Activated gamma-delta T cell treated with Interleukin-2 at 50 U/mL for 16 hours (primary cell): ENCODE results near the gene ARRDC4.
"Not testable (repeated sequence)": the region's sequence is repeated elsewhere in the genome, so short reads cannot be mapped to it uniquely, and the experiment has no call there.

Experiments
- DNase-seq: peaks from one replicate; pipeline ENCODE4 v3.0.0-alpha.2; 2020

Gene ARRDC4

GRCh38 chr15:97966924-97967620 lies 6.6 kb downstream of the ARRDC4 start:
- DNase-seq = no peak

DNA sequence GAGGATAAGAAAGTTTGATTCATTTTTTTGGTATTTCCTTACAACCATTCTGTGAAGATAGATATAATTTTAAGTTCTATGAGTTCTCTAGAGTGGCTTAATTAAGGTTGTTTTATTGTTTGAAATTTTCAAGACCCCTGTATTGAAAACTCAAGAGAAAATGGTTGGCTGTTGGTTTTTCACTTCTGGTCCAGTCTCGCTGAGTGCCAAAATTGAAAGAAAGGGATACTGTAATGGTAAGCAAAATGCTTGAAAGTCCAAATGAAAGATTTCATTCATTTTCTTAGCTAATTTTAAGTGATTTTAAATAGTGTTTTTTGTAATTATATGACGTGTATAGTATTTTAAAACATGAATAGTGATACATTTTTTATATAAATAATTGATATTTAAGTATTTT lies 7.4 kb downstream of the ARRDC4 start:
- DNase-seq = no peak

- DNase-seq = no peak
Measured at GRCh38 chr15:97968380-97968779, 7.9 kb downstream of the ARRDC4 start.

DNA sequence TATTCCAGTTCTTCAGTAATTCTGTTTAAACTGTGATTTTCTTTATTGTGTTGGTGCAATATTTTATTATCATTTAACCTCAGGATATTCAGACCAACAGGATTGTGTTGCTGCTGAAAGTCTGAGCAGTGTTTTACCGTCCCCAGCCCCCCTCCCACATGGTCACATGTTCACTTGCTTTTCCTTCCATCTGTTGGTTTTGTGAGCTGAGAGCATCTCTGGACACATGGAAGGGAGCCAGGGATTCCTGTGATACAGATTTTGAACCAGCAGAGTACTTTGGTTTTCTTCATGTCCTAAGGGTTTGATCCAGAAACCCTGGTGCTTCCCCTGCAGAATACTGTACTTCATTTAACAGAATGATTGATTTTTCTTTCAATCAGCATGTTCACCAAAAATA lies 11.9 kb downstream of the ARRDC4 start:
- DNase-seq = no peak

GRCh38 chr15:97976129-97976528 lies 15.6 kb downstream of the ARRDC4 start:
- DNase-seq = no peak

GRCh38 chr15:97976766-97977503 lies 16.4 kb downstream of the ARRDC4 start:
- no peak for DNase-seq

- DNase-seq = no peak
Measured at GRCh38 chr15:97977734-97978133, 17.2 kb downstream of the ARRDC4 start.

DNA sequence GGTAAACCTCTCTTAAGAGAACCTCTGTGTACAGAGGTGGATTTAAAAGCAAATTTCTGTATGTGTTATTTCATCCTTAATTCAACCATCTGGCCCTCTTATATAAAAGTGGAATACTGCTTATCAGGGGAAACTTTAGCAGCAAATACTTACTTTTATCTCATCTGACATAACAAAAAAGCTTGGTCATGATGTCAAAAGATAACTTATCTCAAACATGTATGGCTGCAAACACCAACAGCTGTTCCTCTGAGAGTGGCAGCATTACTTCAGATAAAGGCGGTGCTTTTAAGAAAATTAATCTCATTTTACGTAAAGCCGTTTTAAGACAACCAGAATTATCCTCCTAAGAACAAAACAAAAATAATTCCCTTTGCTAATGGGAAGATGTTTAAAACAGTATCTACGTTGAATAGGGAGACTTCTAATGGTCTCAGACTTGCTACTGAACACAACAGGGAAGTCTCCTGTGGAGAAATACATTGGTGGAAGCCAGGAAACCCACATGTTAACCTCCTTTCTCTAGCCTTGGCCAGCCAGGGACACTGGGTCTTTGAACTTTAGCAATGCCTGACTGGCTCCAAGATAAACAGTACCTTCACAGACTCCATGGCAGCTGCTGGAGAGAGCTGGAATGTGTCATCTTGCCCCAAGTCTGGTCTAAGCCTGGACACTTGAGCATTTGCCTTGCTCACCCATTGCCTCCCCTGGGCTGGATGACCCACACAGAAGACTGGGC lies 18.1 kb downstream of the ARRDC4 start:
- no peak for DNase-seq

DNA sequence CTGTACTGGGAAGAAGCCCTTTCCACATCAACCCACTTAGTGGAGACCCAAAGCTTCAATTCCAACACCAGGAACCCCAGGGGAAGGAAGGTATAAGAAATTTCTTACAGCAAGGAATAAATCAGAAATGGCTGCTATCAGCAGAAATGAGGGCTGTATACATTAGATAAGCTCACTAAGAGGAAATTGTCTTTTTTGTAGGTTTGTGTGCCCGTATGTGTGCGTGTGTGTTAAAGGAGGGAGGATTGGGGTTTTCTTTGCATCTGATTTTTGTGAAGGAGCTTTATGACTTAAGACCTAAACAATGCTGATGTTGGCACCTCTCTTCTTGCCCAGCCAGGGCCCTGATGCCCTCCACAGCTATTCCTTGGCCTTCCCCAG lies 18.6 kb downstream of the ARRDC4 start:
- DNase-seq = no peak

DNA sequence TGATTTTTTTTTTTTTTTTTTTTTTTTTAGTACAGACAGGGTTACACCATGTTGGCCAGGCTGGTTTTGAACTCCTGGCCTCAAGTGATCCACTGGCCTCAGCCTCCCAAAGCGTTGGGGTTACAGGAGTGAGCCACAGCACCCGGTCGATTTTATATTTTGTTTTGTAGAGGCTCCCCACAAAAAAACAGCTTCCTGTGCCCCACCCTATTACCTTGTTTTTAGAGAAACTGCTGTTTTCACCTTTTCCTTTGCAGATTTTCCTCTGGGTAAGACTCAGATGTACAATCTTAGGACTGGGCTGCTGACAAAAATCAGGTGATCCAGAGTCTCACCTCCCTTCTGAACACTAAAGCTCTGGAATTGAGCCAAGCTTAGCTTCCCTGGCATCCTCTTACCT lies 20.6 kb downstream of the ARRDC4 start:
- no peak for DNase-seq

- DNase-seq = no peak
Measured at GRCh38 chr15:97981758-97982157, 21.3 kb downstream of the ARRDC4 start.

DNA sequence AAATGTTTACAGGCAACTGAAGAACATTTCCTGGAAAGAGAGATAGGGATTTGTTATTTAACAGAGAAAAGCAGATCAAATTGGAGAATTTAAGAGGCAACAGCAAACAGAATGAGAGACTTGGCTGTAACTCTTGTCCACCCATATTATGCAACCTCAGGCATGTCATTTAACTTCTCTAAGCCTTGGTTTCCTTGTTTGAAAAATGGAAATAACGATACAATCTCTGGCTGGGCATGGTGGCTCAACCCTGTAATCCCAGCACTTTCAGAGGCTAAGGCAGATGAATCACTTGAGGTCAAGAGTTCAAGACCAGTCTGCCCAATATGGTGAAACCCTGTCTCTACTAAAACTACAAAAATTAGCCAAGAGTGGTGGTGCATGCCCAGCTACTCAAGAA lies 23.7 kb downstream of the ARRDC4 start:
- no peak for DNase-seq

DNA sequence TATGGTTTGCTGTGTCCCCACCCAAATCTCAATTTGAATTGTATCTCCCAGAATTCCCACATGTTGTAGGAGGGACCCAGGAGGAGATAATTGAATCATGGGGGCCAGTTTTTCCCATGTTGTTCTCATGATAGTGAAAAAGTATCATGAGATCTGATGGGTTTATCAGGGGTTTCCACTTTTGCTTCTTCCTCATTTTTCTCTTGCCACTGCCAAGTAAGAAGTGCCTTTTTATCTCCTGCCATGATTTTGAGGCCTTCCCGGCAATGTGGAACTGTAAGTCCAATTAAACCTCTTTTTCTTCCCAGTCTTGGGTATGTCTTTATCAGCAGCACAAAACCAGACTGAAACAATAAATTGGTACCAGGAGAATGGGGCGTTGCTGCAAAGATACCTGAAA lies 25.5 kb downstream of the ARRDC4 start:
- DNase-seq = not testable (repeated sequence)

DNA sequence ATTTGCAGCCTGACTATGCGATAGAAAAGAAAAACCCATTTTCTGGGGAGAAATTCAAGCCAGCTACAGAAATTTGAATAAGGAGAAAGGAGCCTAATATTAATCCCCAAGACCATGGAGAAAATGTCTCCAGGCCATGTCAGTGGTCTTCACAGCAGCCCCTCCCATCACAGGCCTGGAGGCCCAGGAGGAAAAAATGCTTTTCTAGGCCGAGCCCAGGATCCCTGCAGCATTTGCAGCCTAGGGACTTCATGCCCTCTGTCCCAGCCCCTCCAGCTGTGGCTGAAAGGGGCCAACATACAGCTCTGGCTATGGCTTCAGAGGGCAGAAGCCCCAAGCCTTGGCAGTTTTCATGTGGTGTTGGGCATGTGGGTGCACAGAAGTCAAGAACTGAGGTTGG lies 26.3 kb downstream of the ARRDC4 start:
- no peak for DNase-seq

DNA sequence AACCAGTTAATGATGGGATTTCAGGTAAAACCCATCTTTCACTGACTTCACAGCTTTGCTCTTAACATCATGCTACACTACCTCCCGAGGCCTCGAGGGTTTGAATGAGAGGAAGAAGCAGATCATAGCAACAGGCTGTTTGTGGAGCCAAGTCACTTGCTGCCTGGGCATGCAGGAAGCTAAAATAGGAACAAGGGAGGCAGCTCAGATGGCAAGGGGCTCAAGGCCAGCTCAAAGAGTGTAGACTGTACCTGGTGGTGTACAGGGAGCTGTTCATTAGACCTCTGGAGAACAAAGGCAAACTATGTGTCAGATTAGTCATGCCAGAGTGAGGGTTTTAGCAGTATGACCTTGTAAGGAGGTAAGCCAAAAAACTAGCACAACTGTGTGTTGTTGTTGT lies 28.8 kb downstream of the ARRDC4 start:
- no peak for DNase-seq

GRCh38 chr15:97991972-97992541 lies 31.6 kb downstream of the ARRDC4 start:
- no peak for DNase-seq

- DNase-seq = no peak
Measured at GRCh38 chr15:97992823-97993222, 32.3 kb downstream of the ARRDC4 start.

- no peak for DNase-seq
Measured at GRCh38 chr15:97993310-97993738, 32.8 kb downstream of the ARRDC4 start.

GRCh38 chr15:97994236-97994635 lies 33.7 kb downstream of the ARRDC4 start:
- DNase-seq = no peak

DNA sequence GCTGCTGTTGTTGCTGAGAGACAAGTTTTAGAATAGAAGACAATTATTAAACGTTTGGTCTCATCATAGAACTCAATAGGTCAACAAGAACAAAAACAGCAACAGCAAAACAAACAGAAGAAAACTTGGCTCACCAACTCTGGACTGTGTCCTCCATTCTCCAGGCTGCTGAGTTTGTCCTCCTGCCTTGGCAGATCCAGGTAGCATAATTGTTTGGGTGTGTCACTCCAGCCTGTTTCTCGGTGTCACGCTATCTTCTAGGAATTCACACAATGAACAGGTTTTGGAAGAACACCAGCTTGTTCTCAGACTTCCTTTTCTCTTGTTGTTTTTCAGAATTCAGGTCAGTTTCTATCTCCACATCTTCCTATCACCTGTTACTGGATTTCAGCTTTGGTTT lies 34.7 kb downstream of the ARRDC4 start:
- DNase-seq = no peak

GRCh38 chr15:97995881-97996603 lies 35.5 kb downstream of the ARRDC4 start:
- DNase-seq = no peak

DNA sequence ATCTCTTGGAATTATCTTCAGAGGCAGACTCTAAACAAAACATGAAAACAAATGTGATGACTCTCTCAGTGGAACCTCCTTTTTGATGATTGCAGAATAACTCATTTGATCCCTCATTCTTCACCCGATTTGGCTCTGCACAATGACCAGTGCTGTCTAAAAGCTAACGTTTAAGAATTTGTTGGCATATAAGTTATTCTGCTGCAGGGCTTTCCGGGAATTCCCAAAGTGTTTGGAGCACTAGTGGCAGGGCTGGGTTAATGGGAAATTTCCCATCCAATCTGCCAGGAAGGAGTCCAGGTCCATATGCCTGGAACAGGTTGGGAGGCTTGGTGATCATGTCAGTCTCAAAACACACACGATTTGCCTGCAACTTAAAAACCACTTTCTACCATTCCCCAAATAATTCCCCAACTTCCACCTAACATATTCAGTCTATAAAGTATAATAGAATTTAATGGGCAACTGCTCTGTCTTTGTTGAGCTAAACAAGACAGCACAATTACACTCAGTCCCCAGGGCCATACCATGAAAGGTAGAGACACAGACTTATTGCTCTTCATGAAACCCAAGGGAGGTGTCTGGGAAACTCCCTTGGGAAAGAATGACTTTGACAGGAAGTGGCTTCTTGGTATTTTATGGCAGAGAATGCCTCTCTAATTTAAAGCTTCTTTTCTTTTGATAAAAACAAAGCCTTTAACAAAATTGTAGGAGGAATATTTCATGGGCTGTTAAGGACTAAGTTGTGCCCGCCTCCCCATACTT lies 38.0 kb downstream of the ARRDC4 start:
- DNase-seq = no peak
